Spleen (tissue), 11 donors: ENCODE measurements around the gene NUP58. TPM values are rescaled to one million over a fixed set of nuclear protein-coding genes. Genes with fewer than 3 reads are reported as not detected.
A peak's percentile ranks its signal among the peaks of the same experiment; 100 is the strongest.

Experiments
- DNase-seq: peaks from one replicate; pipeline ENCODE4 v3.0.0-alpha.2; 2020
- H3K27ac ChIP-seq, 8 donors: fragments of 200-600 bp; sonication (generic) in 7 of 8; 1 replicate in 4 of 8; 2 replicates in 4 of 8; pipeline versions ENCODE4 v1.5.0 to v1.8.0; 2016 to 2021; ENCODE audit warnings: inconsistent platforms in 4 of 8, mild to moderate bottlenecking in 4 of 8, moderate library complexity in 1 of 8
- H3K27me3 ChIP-seq, 7 donors: fragments of 200-600 bp; sonication (generic) in 6 of 7; replicated peaks in 1 of 7; 1 replicate in 4 of 7; 2 replicates in 3 of 7; pipeline versions ENCODE4 v1.5.0 to v1.8.0; 2016 to 2021; ENCODE audit warnings: inconsistent platforms in 3 of 7, mild to moderate bottlenecking in 1 of 7
- H3K36me3 ChIP-seq, 6 donors: fragments of 200-600 bp; sonication (generic) in 5 of 6; 1 replicate in 4 of 6; 2 replicates in 2 of 6; pipeline versions ENCODE4 v1.5.0 to v1.8.0; 2016 to 2021; ENCODE audit warnings: inconsistent platforms in 2 of 6
- H3K4me1 ChIP-seq, 6 donors: fragments of 200-600 bp; sonication (generic) in 5 of 6; 1 replicate in 3 of 6; 2 replicates in 3 of 6; pipeline versions ENCODE4 v1.5.0 to v1.8.0; 2016 to 2021; ENCODE audit warnings: inconsistent platforms in 3 of 6
- H3K4me3 ChIP-seq, 8 donors: fragments of 200-600 bp; sonication (generic) in 7 of 8; 1 replicate in 4 of 8; 2 replicates in 4 of 8; pipeline versions ENCODE4 v1.5.0 to v1.8.0; 2016 to 2021; ENCODE audit warnings: inconsistent platforms in 4 of 8, mild to moderate bottlenecking in 4 of 8, moderate library complexity in 2 of 8
- H3K9me3 ChIP-seq, 8 donors: fragments of 200-600 bp; sonication (generic) in 7 of 8; 1 replicate in 4 of 8; 2 replicates in 4 of 8; pipeline versions ENCODE4 v1.5.0 to v1.8.0; 2016 to 2021; ENCODE audit warnings: inconsistent platforms in 4 of 8
- POLR2A ChIP-seq, 3 donors: fragments of 450-650 bp; IDR thresholded peaks; one replicate each; pipeline ENCODE4 v1.5.1; 2017; ENCODE audit warnings: antibody characterized with exemption in 3 of 3, mild to moderate bottlenecking in 1 of 3
- POLR2AphosphoS5 ChIP-seq, 3 donors: sonication (generic); formaldehyde crosslinking; IDR thresholded peaks; one replicate each; pipeline ENCODE4 v1.5.1; 2017; ENCODE audit warnings: antibody characterized with exemption in 3 of 3
- WGBS, 5 donors: extraction: QIAGEN DNeasy Blood & Tissue Kit in 3 of 5; methylation state at CpG; one replicate each; pipeline versions ENCODE4 v1.1.5 to v1.1.7; 2013 to 2018; 5-methylcytosine and 5-hydroxymethylcytosine counted together
- intact Hi-C: fragments of 100-400 bp; cut with DNase I; formaldehyde crosslinking; loops from one replicate; pipeline ENCODE4 v1.15.0; 2023; ENCODE audit warnings: low total_unique reads
- polyA plus RNA-seq, 3 donors: library from polyadenylated mRNA; stranded (reverse); fragments of 200-250 nt; gene quantifications; one replicate each; pipeline ENCODE4 v1.2.1, GENCODE V29; 2013
- total RNA-seq, 7 donors: library from RNA; depleted of rRNA in 3 of 7; stranded (reverse); fragments of >200 nt in 3 of 7; fragmentation: NEBNext Ultra II Directional in 4 of 7; extraction: Animal tissue kit (Norgen Biotek cat#: 25700) in 4 of 7; gene quantifications; one replicate each; pipeline versions ENCODE4 v1.1.0 to v1.2.1, GENCODE V29; 2016 to 2021
- TF ChIP-seq, protein P1 (sequence below), 11 experiments: fragments of 200-600 bp in 7 of 11; fragments of 450-650 bp in 4 of 11; sonication (generic) in 4 of 11; IDR thresholded peaks in 8 of 11; conservative IDR thresholded peaks in 3 of 11; 1 replicate in 7 of 11; 2 replicates in 4 of 11; pipeline versions ENCODE4 v1.4.0 to v1.8.0; 2016 to 2021; ENCODE audit warnings: antibody characterized with exemption in 11 of 11, inconsistent platforms in 4 of 11, mild to moderate bottlenecking in 1 of 11
- donor health status: healthy with polysubstance abuse.
- donor health status: DM: no; HTN: no; CAD: no; lungs with moderate emphysema.
- donor health status: DM: no; HTN: no; CAD: no.
- donor health status: Bipolar disorder and iron deficiency.
- donor health status: healthy.
- donor health status: DM: no; HTN: no; CAD: no.
- donor health status: DM: yes; HTN: yes; CAD: no.

Gene NUP58
- total and polyA plus RNA-seq, 10 donors, result 9.1 to 53.6 (median 42.3) TPM

DNA sequence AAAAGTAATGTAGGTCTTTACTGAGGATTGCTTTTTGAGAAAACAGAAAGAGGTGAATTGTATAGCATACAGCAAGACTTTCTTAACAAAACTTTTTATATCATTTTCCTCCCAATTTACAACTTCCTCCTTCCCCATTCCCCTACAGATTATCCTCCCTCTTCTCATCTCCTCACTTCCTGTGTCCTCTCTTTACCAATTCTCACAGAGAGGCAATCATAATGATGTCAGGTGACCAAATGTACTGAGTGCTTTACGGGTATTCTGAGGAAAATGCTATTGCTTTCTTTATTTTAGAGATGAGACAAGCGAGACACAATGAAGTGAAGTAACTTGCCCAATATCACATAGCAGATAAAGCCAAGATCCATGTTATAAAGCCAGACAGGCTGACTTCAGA, 12.5 kb upstream of the NUP58 start:
- H3K36me3 ChIP-seq, result no peaks in the 10 kb centered on the region
- H3K4me3 ChIP-seq, result no peak overlapping the region
- no peak overlapping the region for H3K27ac ChIP-seq
- H3K27me3 ChIP-seq, result no peaks in the 10 kb centered on the region
- 62 to 74% (median 70%) methylated on average over 2 of the region's 2 CpGs for WGBS, 5 donors
- H3K9me3 ChIP-seq, result no peaks in the 10 kb centered on the region
- H3K4me1 ChIP-seq, result peaks cover 4 to 33% (median 32%) of the 10 kb centered on the region in 6 donors
- intact Hi-C loops, result no loop called here
- no peak for TF ChIP-seq POLR2AphosphoS5 (IDR thresholded peaks at IDR 0.05)
- TF ChIP-seq, protein P1, sequence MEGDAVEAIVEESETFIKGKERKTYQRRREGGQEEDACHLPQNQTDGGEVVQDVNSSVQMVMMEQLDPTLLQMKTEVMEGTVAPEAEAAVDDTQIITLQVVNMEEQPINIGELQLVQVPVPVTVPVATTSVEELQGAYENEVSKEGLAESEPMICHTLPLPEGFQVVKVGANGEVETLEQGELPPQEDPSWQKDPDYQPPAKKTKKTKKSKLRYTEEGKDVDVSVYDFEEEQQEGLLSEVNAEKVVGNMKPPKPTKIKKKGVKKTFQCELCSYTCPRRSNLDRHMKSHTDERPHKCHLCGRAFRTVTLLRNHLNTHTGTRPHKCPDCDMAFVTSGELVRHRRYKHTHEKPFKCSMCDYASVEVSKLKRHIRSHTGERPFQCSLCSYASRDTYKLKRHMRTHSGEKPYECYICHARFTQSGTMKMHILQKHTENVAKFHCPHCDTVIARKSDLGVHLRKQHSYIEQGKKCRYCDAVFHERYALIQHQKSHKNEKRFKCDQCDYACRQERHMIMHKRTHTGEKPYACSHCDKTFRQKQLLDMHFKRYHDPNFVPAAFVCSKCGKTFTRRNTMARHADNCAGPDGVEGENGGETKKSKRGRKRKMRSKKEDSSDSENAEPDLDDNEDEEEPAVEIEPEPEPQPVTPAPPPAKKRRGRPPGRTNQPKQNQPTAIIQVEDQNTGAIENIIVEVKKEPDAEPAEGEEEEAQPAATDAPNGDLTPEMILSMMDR (IDR thresholded peaks at IDR 0.05 in 8 of 11, conservative IDR thresholded peaks at IDR 0.05 in 3 of 11), result no peak
- TF ChIP-seq POLR2A (IDR thresholded peaks at IDR 0.05), result no peak
- no peak for DNase-seq

DNA sequence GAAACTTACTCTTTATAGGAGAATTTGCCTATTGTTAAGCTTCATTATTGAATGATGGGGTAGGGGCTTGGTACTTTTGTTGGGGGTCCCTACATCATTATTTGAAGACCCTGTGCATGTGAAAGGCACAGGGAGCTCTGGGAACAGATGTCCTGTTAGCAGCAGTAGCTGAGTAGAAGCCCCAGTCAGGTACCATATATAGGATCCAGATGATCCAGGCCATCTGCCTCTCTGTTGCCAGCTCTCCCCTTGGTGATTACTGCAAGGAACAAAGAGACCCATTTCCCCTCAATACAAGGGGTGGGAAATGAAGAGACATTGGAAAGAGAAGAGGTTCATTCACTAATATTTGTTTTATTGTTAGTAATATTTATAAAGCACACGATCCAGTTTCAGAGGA, 9.7 kb upstream of the NUP58 start:
- WGBS, 5 donors, result 78 to 91% (median 86%) methylated on average over 1 of the region's 1 CpG
- TF ChIP-seq POLR2A (IDR thresholded peaks at IDR 0.05) (no peak), POLR2AphosphoS5 (IDR thresholded peaks at IDR 0.05) (no peak)
- TF ChIP-seq, protein P1 (IDR thresholded peaks at IDR 0.05 in 8 of 11, conservative IDR thresholded peaks at IDR 0.05 in 3 of 11), result no peak
- no peak overlapping the region for H3K4me3 ChIP-seq
- H3K27me3 ChIP-seq, result peaks cover 0 to 11% (median 0%) of the 10 kb centered on the region in 7 donors
- no peaks in the 10 kb centered on the region for H3K36me3 ChIP-seq
- peak overlapping the region in 3 of 8 donors; percentile 12 to 50 (median 20) for H3K27ac ChIP-seq
- intact Hi-C loops, result no loop called here
- DNase-seq, result no peak
- peaks cover 0 to 9% (median 7%) of the 10 kb centered on the region in 6 donors for H3K4me1 ChIP-seq
- H3K9me3 ChIP-seq, result no peaks in the 10 kb centered on the region

DNA sequence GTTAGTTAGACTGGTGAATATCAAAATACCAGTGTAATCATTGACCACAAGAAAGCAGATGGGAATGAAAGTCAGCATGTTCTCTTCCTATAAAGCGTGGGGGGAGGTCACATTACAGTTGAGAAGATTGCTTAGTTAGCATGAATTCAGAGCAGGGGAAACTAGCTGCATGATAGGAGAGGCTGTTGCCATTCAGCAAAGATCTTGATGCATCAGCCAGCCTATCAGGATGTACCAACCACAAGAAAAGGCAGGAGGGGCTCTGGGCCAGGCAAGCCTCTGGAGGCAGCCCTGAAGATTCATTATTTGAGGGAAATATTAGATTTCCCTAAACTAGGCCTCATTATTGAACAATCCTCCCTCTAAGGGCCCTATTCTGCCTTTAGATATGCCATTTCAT, 9.1 kb upstream of the NUP58 start:
- Histone ChIP-seq H3K4me1 (peaks cover 0 to 8% (median 7%) of the 10 kb centered on the region in 6 donors), H3K36me3 (no peaks in the 10 kb centered on the region), H3K27me3 (peaks cover 0 to 17% (median 3%) of the 10 kb centered on the region in 7 donors), H3K9me3 (no peaks in the 10 kb centered on the region), H3K27ac (peak overlapping the region in 3 of 8 donors; percentile 12 to 50 (median 20)), H3K4me3 (no peak overlapping the region)
- intact Hi-C loops, result no loop called here
- 6 to 27% (median 7%) methylated on average over 1 of the region's 1 CpG for WGBS, 5 donors
- TF ChIP-seq POLR2AphosphoS5 (IDR thresholded peaks at IDR 0.05), result peak in 1 of 3 donors; percentile 15
- TF ChIP-seq, protein P1 (IDR thresholded peaks at IDR 0.05 in 8 of 11, conservative IDR thresholded peaks at IDR 0.05 in 3 of 11), result no peak
- no peak for DNase-seq

DNA sequence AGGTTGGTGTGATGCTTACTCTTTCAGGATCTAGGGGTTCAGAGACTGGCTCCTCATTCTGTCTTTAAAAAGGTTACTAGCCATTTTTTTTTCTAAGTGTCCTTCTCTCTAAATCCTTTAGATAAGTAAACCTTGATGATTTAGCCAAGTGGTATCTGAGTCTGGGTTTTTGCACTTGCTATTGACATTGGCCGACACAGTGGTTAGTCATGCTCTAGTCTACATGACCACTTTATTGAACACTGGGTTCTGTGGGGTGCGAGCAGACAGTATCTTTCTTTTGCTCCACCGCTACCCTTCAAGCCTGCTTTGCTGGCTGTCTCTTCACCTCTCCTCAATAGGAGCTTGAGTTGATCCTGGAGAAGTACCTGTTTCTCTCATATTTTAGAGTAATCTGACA, 6.2 kb upstream of the NUP58 start:
- 84 to 97% (median 93%) methylated on average over 3 of the region's 3 CpGs for WGBS, 5 donors
- no peak for TF ChIP-seq POLR2A (IDR thresholded peaks at IDR 0.05)
- TF ChIP-seq POLR2AphosphoS5 (IDR thresholded peaks at IDR 0.05), result no peak
- TF ChIP-seq, protein P1 (IDR thresholded peaks at IDR 0.05 in 8 of 11, conservative IDR thresholded peaks at IDR 0.05 in 3 of 11), result no peak
- H3K36me3 ChIP-seq, result no peaks in the 10 kb centered on the region

More for the DNA sequence above, 6.2 kb upstream of the NUP58 start:
- H3K4me3 ChIP-seq, result no peak overlapping the region
- DNase-seq, result no peak
- no peaks in the 10 kb centered on the region for H3K4me1 ChIP-seq
- no peak overlapping the region for H3K27ac ChIP-seq
- peaks cover 0 to 33% (median 7%) of the 10 kb centered on the region in 7 donors for H3K27me3 ChIP-seq
- intact Hi-C loops, result no loop called here
- no peaks in the 10 kb centered on the region for H3K9me3 ChIP-seq
